ENCODE results near the gene ATXN2.

DNA sequence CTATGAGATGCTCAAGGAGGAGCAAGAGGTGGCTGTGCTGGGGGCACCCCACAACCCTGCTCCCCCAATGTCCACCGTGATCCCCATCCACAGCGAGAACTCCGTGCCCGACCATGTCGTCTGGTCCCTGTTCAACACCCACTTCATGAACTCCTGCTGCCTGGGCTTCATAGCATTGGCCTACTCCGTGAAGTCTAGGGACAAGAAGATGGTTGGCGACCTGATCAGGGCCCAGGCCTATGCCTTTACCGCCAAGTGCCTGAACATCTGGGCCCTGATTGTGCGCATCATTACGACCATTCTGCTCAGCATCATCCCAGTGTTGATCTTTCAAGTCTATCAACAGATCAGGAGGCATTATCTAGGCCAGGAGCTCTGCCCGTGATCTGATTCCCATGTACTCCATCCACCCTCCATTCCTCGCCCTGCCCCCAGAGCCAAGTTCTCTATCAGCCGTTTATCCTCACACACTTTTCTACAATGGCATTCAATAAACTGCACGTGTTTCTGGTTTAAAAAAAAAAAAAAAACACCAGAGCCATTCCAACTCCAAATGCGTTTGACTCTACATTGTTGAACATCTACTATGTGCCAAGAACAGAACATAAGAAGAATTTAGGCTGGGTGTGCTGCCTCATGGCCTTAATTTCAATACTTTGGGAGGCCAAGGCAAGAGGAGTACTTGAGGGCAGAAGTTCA, 17.5 kb downstream of the ATXN2 start:
- TF ChIP-seq, protein P1, sequence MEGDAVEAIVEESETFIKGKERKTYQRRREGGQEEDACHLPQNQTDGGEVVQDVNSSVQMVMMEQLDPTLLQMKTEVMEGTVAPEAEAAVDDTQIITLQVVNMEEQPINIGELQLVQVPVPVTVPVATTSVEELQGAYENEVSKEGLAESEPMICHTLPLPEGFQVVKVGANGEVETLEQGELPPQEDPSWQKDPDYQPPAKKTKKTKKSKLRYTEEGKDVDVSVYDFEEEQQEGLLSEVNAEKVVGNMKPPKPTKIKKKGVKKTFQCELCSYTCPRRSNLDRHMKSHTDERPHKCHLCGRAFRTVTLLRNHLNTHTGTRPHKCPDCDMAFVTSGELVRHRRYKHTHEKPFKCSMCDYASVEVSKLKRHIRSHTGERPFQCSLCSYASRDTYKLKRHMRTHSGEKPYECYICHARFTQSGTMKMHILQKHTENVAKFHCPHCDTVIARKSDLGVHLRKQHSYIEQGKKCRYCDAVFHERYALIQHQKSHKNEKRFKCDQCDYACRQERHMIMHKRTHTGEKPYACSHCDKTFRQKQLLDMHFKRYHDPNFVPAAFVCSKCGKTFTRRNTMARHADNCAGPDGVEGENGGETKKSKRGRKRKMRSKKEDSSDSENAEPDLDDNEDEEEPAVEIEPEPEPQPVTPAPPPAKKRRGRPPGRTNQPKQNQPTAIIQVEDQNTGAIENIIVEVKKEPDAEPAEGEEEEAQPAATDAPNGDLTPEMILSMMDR (IDR thresholded peaks at IDR 0.05), result no peak
- TF ChIP-seq, protein P2, sequence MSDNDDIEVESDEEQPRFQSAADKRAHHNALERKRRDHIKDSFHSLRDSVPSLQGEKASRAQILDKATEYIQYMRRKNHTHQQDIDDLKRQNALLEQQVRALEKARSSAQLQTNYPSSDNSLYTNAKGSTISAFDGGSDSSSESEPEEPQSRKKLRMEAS (CRISPR knock-in tag; IDR thresholded peaks at IDR 0.05), result no peak
- TF ChIP-seq TEAD4 (CRISPR knock-in tag; IDR thresholded peaks at IDR 0.05), result no peak
- TF ChIP-seq CREB1 (CRISPR knock-in tag; IDR thresholded peaks at IDR 0.05), result no peak
- TF ChIP-seq, protein P3, sequence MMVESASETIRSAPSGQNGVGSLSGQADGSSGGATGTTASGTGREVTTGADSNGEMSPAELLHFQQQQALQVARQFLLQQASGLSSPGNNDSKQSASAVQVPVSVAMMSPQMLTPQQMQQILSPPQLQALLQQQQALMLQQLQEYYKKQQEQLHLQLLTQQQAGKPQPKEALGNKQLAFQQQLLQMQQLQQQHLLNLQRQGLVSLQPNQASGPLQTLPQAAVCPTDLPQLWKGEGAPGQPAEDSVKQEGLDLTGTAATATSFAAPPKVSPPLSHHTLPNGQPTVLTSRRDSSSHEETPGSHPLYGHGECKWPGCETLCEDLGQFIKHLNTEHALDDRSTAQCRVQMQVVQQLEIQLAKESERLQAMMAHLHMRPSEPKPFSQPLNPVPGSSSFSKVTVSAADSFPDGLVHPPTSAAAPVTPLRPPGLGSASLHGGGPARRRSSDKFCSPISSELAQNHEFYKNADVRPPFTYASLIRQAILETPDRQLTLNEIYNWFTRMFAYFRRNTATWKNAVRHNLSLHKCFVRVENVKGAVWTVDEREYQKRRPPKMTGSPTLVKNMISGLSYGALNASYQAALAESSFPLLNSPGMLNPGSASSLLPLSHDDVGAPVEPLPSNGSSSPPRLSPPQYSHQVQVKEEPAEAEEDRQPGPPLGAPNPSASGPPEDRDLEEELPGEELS (CRISPR knock-in tag; IDR thresholded peaks at IDR 0.05), result no peak
- TF ChIP-seq, protein P4, sequence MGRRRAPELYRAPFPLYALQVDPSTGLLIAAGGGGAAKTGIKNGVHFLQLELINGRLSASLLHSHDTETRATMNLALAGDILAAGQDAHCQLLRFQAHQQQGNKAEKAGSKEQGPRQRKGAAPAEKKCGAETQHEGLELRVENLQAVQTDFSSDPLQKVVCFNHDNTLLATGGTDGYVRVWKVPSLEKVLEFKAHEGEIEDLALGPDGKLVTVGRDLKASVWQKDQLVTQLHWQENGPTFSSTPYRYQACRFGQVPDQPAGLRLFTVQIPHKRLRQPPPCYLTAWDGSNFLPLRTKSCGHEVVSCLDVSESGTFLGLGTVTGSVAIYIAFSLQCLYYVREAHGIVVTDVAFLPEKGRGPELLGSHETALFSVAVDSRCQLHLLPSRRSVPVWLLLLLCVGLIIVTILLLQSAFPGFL (CRISPR knock-in tag; IDR thresholded peaks at IDR 0.05; ENCODE audit: borderline replicate concordance), result no peak
- TF ChIP-seq SP1 (CRISPR knock-in tag; conservative IDR thresholded peaks at IDR 0.05), result no peak
- TF ChIP-seq, protein P5, sequence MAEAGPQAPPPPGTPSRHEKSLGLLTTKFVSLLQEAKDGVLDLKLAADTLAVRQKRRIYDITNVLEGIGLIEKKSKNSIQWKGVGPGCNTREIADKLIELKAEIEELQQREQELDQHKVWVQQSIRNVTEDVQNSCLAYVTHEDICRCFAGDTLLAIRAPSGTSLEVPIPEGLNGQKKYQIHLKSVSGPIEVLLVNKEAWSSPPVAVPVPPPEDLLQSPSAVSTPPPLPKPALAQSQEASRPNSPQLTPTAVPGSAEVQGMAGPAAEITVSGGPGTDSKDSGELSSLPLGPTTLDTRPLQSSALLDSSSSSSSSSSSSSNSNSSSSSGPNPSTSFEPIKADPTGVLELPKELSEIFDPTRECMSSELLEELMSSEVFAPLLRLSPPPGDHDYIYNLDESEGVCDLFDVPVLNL (CRISPR knock-in tag; IDR thresholded peaks at IDR 0.05; ENCODE audit: borderline replicate concordance, low read depth), result no peak
- TF ChIP-seq ZNF317 (CRISPR knock-in tag; IDR thresholded peaks at IDR 0.05; ENCODE audit: borderline replicate concordance, low read depth), result peak; percentile 51; the same call in 1 of the 2 replicates
- TF ChIP-seq ZNF232 (CRISPR knock-in tag; IDR thresholded peaks at IDR 0.05), result no peak

Measured in WTC11 (cell line).